AG20443 (cell line): Measurements from ENCODE around the gene TMEM107.
"Not testable (repeated sequence)": the region's sequence is repeated elsewhere in the genome, so short reads cannot be mapped to it uniquely, and the experiment has no call there.

Experiments
- DNase-seq: peaks from one replicate; pipeline ENCODE4 v3.0.0; 2012; ENCODE audit warnings: low spot score, mixed read lengths

The TMEM107 gene

GRCh38 chr17:8189711-8190477 lies 13.7 kb upstream of the TMEM107 start, which contains the start of gene BORCS6:
BORCS6 (minus strand) TSS chr17:8190180; CDS start chr17:8190140, 40 bp downstream.
- DNase-seq: peak; percentile 93

- DNase-seq: no peak
Observed at GRCh38 chr17:8189041-8189710, 13.0 kb upstream of the TMEM107 start.

- DNase-seq: no peak
Observed at GRCh38 chr17:8188263-8188839, 12.2 kb upstream of the TMEM107 start.

GRCh38 chr17:8187517-8188262 lies 11.5 kb upstream of the TMEM107 start:
- DNase-seq: peak; percentile 85

- peak; percentile 74 for DNase-seq
Observed at GRCh38 chr17:8186787-8187516, 10.8 kb upstream of the TMEM107 start.

- DNase-seq: no peak
Observed at GRCh38 chr17:8186446-8186786, 10.2 kb upstream of the TMEM107 start.

GRCh38 chr17:8185582-8186445 lies 9.6 kb upstream of the TMEM107 start:
- DNase-seq: peak; percentile 73

GRCh38 chr17:8176998-8177731 lies 985 bp upstream of the TMEM107 start:
- no peak for DNase-seq

- no peak for DNase-seq
Observed at GRCh38 chr17:8175795-8176196, 384 bp downstream of the TMEM107 start.

GRCh38 chr17:8173871-8174322 lies 2.3 kb downstream of the TMEM107 start:
- DNase-seq: no peak

- DNase-seq: peak; percentile 83
Observed at GRCh38 chr17:8173056-8173870, 2.9 kb downstream of the TMEM107 start.

GRCh38 chr17:8170186-8170585 lies 6.0 kb downstream of the TMEM107 start:
- not testable (repeated sequence) for DNase-seq

GRCh38 chr17:8167526-8167925 lies 8.7 kb downstream of the TMEM107 start:
- no peak for DNase-seq

GRCh38 chr17:8166731-8167130 lies 9.4 kb downstream of the TMEM107 start:
- no peak for DNase-seq

- DNase-seq: no peak
Observed at GRCh38 chr17:8164815-8165131, 11.4 kb downstream of the TMEM107 start.

- peak; percentile 58 for DNase-seq
Observed at GRCh38 chr17:8163978-8164814, 12.0 kb downstream of the TMEM107 start.

GRCh38 chr17:8162997-8163977 lies 12.9 kb downstream of the TMEM107 start:
- no peak for DNase-seq
